Activated CD4-positive, CD25-positive, alpha-beta regulatory T cell (primary cell): ENCODE data around the gene ARL13B.

Source experiments
- DNase-seq, 4 experiments: peaks; one replicate each; lab custom pipeline; 2025; lab: John Stamatoyannopoulos, UW

The ARL13B gene

DNA sequence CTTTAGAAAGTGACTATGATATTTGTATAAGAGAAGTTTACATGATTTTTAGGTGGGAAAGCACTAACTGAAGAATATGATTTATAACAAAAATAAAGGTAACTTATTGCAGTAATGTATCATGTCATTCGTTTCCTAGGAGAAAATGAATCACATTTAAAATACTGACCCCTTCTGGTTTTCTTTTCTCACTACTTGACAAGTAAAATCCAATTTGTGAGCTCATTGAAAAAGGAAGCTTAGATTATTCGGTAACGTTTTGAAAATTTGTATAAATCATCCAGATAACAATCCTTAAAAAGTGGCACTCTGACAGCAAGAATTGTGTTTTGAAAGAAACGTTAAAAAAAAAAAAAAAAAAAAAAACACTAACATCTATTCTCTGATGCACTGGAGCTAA lies 121.9 kb downstream of the ARL13B start:
- DNase-seq, result no peak
